Spleen (tissue), 7 donors: Measurements from ENCODE around the gene OR2V2.

ENCODE experiments used
- CTCF ChIP-seq, 11 experiments: fragments of 200-600 bp in 7 of 11; fragments of 450-650 bp in 4 of 11; sonication (generic) in 4 of 11; IDR thresholded peaks in 8 of 11; conservative IDR thresholded peaks in 3 of 11; 1 replicate in 7 of 11; 2 replicates in 4 of 11; pipeline versions ENCODE4 v1.4.0 to v1.8.0; 2016 to 2021; ENCODE audit warnings: antibody characterized with exemption in 11 of 11, inconsistent platforms in 4 of 11, mild to moderate bottlenecking in 1 of 11
- POLR2A ChIP-seq, 3 donors: fragments of 450-650 bp; IDR thresholded peaks; one replicate each; pipeline ENCODE4 v1.5.1; 2017; ENCODE audit warnings: antibody characterized with exemption in 3 of 3, mild to moderate bottlenecking in 1 of 3
- donor health status: DM: no; HTN: no; CAD: no; lungs with moderate emphysema.
- donor health status: DM: no; HTN: no; CAD: no.
- donor health status: DM: no; HTN: no; CAD: no.

DNA sequence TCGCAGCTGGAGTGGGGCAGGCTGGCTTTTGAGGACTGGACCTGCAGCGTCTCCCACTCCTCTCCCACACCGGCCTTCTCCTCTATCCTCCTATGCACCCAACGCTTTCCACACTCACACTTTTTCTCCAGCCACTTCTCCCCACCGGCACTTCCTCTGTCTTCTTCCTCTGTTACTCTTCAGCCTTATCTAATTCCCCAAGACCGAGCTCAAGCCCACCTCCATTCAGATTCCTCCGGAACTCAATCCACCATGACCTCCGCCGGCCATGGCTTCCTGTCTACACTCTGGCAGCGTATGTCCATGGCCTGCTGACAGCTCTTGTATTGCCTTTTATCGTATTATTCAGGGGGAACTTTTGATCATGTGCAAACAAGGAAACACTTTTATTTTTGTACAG, 15.9 kb upstream of the OR2V2 start:
- TF ChIP-seq POLR2A (IDR thresholded peaks at IDR 0.05) (no peak), CTCF (IDR thresholded peaks at IDR 0.05 in 8 of 11, conservative IDR thresholded peaks at IDR 0.05 in 3 of 11) (no peak)
